ENCODE data around the gene GOLGA6L7.

The GOLGA6L7 gene

DNA sequence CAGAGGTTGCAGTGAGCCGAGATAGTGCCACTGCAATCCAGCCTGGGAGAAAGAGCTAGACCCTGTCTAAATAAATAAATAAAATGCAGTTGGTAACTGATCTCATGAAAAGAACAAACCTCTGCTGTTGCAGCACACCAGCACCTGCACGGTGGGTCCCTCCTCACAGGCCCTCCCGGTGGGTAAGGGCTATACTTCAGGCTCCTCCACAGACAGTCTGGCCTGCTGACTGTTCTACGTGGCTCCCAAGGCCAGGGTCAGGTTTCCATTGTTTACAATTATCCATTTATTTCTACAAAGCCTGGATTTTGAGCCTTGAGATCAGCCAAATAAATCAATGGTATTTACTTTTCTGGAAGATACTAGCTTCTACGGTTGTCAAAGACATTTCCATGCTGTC is 32.2 kb upstream of the GOLGA6L7 start:
- H3K4me3 ChIP-seq (ENCODE audit: low read length) = no peak overlapping the region
- TF ChIP-seq, protein P1, sequence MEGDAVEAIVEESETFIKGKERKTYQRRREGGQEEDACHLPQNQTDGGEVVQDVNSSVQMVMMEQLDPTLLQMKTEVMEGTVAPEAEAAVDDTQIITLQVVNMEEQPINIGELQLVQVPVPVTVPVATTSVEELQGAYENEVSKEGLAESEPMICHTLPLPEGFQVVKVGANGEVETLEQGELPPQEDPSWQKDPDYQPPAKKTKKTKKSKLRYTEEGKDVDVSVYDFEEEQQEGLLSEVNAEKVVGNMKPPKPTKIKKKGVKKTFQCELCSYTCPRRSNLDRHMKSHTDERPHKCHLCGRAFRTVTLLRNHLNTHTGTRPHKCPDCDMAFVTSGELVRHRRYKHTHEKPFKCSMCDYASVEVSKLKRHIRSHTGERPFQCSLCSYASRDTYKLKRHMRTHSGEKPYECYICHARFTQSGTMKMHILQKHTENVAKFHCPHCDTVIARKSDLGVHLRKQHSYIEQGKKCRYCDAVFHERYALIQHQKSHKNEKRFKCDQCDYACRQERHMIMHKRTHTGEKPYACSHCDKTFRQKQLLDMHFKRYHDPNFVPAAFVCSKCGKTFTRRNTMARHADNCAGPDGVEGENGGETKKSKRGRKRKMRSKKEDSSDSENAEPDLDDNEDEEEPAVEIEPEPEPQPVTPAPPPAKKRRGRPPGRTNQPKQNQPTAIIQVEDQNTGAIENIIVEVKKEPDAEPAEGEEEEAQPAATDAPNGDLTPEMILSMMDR (IDR thresholded peaks at IDR 0.05; ENCODE audit: low read depth, low read length, poor library complexity, severe bottlenecking) = no peak
- no peaks in the 10 kb centered on the region for H3K79me2 ChIP-seq (ENCODE audit: control insufficient read depth, low read length)
- no peaks in the 10 kb centered on the region for H3K9me3 ChIP-seq (ENCODE audit: control insufficient read depth, insufficient read depth, low read length)
- H3K4me2 ChIP-seq (ENCODE audit: low read length) = no peak overlapping the region
- no peaks in the 10 kb centered on the region for H3K27me3 ChIP-seq (ENCODE audit: control insufficient read depth, low read length)
- no peaks in the 10 kb centered on the region for H3K9me2 ChIP-seq (replicated peaks; ENCODE audit: control insufficient read depth, low read length)
- no peaks in the 10 kb centered on the region for H3K36me3 ChIP-seq (ENCODE audit: control insufficient read depth, low read length)
- no peaks in the 10 kb centered on the region for H3F3A ChIP-seq (ENCODE audit: control insufficient read depth, insufficient read depth)
- no peaks in the 10 kb centered on the region for H4K20me1 ChIP-seq (ENCODE audit: control insufficient read depth, insufficient read depth, low read depth, low read length)
- H3K27ac ChIP-seq (ENCODE audit: low read depth, low read length) = no peak overlapping the region
- H3K4me1 ChIP-seq (ENCODE audit: control insufficient read depth, low read length) = no peaks in the 10 kb centered on the region

DNA sequence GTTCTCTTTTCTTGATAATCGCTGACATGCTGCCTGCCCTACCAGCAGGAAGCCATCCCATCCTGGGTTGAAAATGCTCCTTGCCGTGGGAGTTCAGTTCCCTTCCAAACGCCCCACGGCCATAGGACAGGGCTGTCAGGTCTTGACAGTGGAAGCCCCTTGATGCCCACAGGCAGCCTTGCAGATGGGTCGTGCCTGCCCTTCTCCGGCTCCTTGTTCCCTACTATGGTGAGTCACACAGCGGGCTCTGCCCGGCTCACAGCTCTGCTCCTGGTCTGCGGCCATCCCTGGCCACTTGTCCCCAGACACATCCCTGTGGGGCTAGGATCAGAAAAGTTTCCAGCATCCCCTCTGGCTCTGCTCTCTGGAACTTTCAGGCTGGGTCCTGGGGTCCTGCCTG is 31.1 kb upstream of the GOLGA6L7 start:
- Histone ChIP-seq H4K20me1 (ENCODE audit: control insufficient read depth, insufficient read depth, low read depth, low read length) (no peaks in the 10 kb centered on the region), H3K36me3 (ENCODE audit: control insufficient read depth, low read length) (no peaks in the 10 kb centered on the region), H3K27me3 (ENCODE audit: control insufficient read depth, low read length) (no peaks in the 10 kb centered on the region), H3K4me1 (ENCODE audit: control insufficient read depth, low read length) (no peaks in the 10 kb centered on the region), H3K9me3 (ENCODE audit: control insufficient read depth, insufficient read depth, low read length) (no peaks in the 10 kb centered on the region), H3K4me2 (ENCODE audit: low read length) (no peak overlapping the region), H3K9me2 (replicated peaks; ENCODE audit: control insufficient read depth, low read length) (no peaks in the 10 kb centered on the region), H3K27ac (ENCODE audit: low read depth, low read length) (no peak overlapping the region), H3K4me3 (ENCODE audit: low read length) (no peak overlapping the region), H3K79me2 (ENCODE audit: control insufficient read depth, low read length) (no peaks in the 10 kb centered on the region), H3F3A (ENCODE audit: control insufficient read depth, insufficient read depth) (no peaks in the 10 kb centered on the region)
- TF ChIP-seq EZH2phosphoT487 (IDR thresholded peaks at IDR 0.05; ENCODE audit: borderline replicate concordance, low read length) = no peak
- TF ChIP-seq, protein P1 (IDR thresholded peaks at IDR 0.05; ENCODE audit: low read depth, low read length, poor library complexity, severe bottlenecking) = no peak

DNA sequence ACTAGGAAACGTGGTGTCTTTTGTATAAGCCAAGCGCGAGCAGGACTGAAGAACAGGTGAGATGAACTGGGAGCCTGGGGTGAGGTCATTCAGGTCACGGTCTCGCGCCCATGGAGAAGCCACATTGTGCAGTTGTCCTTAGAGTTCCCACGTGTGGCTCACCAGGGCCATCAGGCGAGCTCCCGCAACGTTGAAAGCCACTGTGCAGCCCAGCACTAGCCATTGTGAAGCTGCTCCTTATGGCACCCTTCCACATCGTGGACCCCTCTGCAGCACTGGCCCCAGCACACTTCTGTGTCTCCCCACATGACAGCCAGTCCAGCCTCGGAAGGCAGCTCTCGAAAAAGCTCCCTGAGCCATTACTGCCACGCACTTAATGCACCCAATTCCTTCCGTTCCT is 29.8 kb upstream of the GOLGA6L7 start:
- no peaks in the 10 kb centered on the region for H3K27me3 ChIP-seq (ENCODE audit: control insufficient read depth, low read length)
- H3K36me3 ChIP-seq (ENCODE audit: control insufficient read depth, low read length) = no peaks in the 10 kb centered on the region
- H3K27ac ChIP-seq (ENCODE audit: low read depth, low read length) = no peak overlapping the region
- H3K4me3 ChIP-seq (ENCODE audit: low read length) = no peak overlapping the region
- no peaks in the 10 kb centered on the region for H3K4me1 ChIP-seq (ENCODE audit: control insufficient read depth, low read length)
- no peaks in the 10 kb centered on the region for H3K79me2 ChIP-seq (ENCODE audit: control insufficient read depth, low read length)
- no peaks in the 10 kb centered on the region for H3K9me2 ChIP-seq (replicated peaks; ENCODE audit: control insufficient read depth, low read length)
- no peaks in the 10 kb centered on the region for H3K9me3 ChIP-seq (ENCODE audit: control insufficient read depth, insufficient read depth, low read length)
- no peaks in the 10 kb centered on the region for H3F3A ChIP-seq (ENCODE audit: control insufficient read depth, insufficient read depth)
- H4K20me1 ChIP-seq (ENCODE audit: control insufficient read depth, insufficient read depth, low read depth, low read length) = no peaks in the 10 kb centered on the region
- no peak for TF ChIP-seq EZH2phosphoT487 (IDR thresholded peaks at IDR 0.05; ENCODE audit: borderline replicate concordance, low read length)
- TF ChIP-seq, protein P1 (IDR thresholded peaks at IDR 0.05; ENCODE audit: low read depth, low read length, poor library complexity, severe bottlenecking) = no peak
- no peak overlapping the region for H3K4me2 ChIP-seq (ENCODE audit: low read length)

DNA sequence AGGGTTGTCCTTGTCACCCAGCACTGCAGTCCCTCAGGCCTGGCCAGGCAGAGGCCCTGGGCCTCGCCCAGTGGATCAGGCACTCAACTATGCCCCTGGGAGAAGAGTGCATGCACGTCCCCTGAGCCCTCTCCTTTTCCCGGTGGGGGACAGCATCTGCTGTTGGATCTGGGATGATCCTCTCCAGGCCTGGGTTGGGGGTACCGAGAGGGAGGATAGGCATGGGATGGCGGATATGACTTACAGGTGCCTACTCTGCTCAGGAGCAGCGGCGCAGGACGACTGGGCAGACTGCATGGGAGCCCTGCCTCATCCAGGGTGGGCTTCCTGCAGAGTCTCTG is 28.4 kb upstream of the GOLGA6L7 start:
- no peaks in the 10 kb centered on the region for H3F3A ChIP-seq (ENCODE audit: control insufficient read depth, insufficient read depth)
- no peak overlapping the region for H3K4me2 ChIP-seq (ENCODE audit: low read length)
- H3K9me3 ChIP-seq (ENCODE audit: control insufficient read depth, insufficient read depth, low read length) = no peaks in the 10 kb centered on the region

More for the DNA sequence above, 28.4 kb upstream of the GOLGA6L7 start:
- no peaks in the 10 kb centered on the region for H3K9me2 ChIP-seq (replicated peaks; ENCODE audit: control insufficient read depth, low read length)
- H3K4me1 ChIP-seq (ENCODE audit: control insufficient read depth, low read length) = no peaks in the 10 kb centered on the region
- no peak overlapping the region for H3K27ac ChIP-seq (ENCODE audit: low read depth, low read length)
- no peaks in the 10 kb centered on the region for H3K79me2 ChIP-seq (ENCODE audit: control insufficient read depth, low read length)
- TF ChIP-seq, protein P1 (IDR thresholded peaks at IDR 0.05; ENCODE audit: low read depth, low read length, poor library complexity, severe bottlenecking) = no peak
- TF ChIP-seq EZH2phosphoT487 (IDR thresholded peaks at IDR 0.05; ENCODE audit: borderline replicate concordance, low read length) = no peak
- no peaks in the 10 kb centered on the region for H4K20me1 ChIP-seq (ENCODE audit: control insufficient read depth, insufficient read depth, low read depth, low read length)
- H3K36me3 ChIP-seq (ENCODE audit: control insufficient read depth, low read length) = no peaks in the 10 kb centered on the region
- no peak overlapping the region for H3K4me3 ChIP-seq (ENCODE audit: low read length)
- no peaks in the 10 kb centered on the region for H3K27me3 ChIP-seq (ENCODE audit: control insufficient read depth, low read length)

All from DOHH2 (cell line).